HG02642 (cell line): ENCODE results near the gene LLGL2.

Experiments
- ATAC-seq: cut with Tn5 transposase; IDR thresholded peaks from one replicate; pipeline ENCODE4 v1.9.1; 2021; ENCODE audit warnings: mild to moderate bottlenecking; ENCODE audit not compliant: unreplicated experiment, poor library complexity

LLGL2 gene

DNA sequence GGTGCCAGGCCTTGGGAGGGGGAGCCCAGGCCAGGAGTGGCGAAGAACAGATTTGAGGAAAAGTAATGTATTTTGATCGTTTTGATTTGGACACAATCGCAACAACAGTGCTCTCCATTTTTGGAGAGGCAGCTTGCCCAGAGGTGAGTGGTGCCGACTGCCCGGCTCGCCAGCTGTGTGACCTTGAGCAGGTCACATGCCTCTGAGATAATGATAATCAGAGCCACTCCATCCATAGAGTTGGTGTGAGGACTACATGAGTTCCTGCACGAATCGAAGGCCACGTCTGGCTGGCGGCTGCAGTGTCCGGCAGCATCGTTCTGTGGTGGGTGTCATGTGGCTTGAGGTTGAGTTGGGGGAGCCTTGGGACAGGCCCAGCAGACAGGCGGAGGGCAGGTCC is 20.7 kb downstream of the LLGL2 start:
- no peak for ATAC-seq

DNA sequence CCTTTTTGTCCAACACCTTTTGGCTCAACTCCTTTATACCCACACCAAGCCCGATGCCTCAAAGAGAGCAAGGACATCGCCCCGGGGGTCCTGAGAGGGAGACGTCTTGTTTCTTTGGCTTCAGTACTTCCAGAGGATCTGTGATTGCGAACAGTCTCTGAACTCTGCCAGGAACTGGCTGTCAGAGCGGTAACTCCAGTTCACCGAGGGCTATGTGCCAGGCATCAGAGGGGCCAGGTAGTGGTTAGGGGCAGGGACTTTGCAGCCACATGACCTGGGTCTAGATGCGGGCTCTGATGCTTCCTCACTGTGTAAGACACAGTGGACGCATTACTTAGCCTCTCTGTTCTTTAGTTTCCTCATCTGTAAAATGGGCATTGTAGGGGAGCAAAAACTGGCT is 21.6 kb downstream of the LLGL2 start:
- no peak for ATAC-seq

DNA sequence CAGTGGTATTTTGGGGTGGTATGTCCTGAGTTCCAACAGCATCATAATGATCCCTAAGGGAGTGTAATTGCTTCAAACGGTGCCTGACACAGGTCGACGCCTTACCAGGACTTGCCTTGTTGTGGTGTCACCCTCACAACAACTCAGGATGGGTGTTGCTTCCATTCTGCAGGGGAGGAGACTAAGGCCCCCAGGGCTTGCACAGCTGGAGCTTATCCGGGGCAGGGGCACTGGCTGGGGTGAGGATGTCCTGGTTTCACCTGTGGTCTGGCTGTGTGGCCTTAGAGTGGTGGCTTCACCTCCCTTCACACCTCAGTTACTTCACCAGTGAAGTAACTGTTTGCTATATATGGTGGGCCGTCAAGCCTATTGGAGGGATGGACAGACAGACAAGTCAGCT is 23.3 kb downstream of the LLGL2 start:
- ATAC-seq, result no peak

GRCh38 chr17:75549246-75550138 is 24.0 kb downstream of the LLGL2 start:
- no peak for ATAC-seq

DNA sequence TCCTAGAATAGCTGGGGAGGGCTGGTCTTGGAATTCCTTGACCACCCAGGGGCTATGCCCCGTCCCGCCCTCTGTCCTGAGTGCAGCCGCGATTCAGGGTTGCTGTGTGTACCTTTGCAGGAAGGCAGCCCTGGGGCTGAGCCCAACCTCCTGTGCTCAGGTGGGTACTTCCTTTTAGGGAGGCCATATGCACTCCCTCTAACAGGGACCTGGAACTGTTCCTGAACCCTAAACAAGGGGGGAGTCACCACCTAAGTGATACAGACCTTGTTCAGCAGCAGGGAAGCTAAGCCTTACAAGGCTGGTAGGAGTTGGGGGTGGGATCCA is 24.6 kb downstream of the LLGL2 start:
- ATAC-seq, result no peak

DNA sequence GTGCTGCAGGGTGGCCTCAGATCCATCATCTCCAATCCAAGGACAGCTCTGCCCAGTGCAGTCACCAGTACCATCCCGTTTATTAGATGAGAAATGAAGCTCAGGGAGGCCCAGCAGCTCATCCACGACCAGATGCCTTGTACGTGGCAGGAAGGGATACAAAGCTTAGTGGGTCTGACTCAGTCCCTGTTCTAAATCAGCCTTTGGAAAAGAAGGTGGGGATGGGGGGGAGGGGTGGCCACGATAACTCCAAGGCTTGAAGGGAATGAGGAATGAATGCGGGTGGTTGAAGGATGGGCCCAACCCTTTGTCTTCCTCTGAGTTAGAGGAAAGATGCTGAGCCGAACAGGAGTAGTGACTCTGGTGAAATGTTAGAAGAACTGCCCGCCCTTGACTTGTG is 25.8 kb downstream of the LLGL2 start:
- no peak for ATAC-seq

GRCh38 chr17:75552425-75553294 is 27.2 kb downstream of the LLGL2 start:
- ATAC-seq, result no peak

DNA sequence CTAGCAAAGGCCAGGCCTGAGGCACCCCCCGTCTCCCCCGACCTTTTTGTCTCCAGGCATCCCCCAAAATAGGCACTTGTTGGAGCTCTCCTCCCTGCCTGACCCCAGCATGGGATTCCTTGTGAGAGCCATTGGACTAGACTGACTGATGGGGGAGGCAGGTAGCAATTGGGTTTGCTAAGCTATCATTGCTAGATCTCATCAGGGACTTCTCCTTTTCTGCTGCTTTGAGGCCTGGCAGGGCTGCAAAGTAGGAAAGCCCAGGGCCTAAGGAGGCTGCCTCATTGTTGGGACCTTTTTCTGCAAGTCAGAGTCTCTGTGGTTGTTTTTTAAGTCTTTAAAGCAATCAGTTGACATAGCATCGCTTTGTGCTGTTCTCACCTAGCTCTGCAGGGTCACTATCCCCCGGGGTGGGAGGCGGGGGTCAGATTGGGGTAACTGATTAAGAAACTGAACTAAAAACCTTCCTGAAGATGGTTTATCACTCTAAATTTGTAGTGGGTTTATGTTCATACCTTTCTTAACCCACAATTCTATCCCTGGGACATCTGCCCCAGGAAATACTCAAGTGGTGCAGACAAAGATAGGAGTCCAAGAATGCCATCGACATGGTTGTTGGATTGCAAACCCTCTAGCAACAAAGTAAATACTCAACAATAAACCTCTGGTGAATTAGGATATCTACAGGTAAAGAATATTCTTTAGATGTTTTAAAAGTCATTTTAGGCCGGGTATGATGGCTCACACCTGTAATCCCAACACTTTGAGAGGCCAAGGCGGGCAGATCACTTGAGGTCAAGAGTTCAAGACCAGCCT is 28.0 kb downstream of the LLGL2 start:
- ATAC-seq, result no peak

- no peak for ATAC-seq
These were observed 30.2 kb downstream of the LLGL2 start for GRCh38 chr17:75555679-75556153.

GRCh38 chr17:75557075-75557851 is 31.8 kb downstream of the LLGL2 start:
- ATAC-seq, result no peak

GRCh38 chr17:75557852-75558665 is 32.6 kb downstream of the LLGL2 start:
- ATAC-seq, result no peak

DNA sequence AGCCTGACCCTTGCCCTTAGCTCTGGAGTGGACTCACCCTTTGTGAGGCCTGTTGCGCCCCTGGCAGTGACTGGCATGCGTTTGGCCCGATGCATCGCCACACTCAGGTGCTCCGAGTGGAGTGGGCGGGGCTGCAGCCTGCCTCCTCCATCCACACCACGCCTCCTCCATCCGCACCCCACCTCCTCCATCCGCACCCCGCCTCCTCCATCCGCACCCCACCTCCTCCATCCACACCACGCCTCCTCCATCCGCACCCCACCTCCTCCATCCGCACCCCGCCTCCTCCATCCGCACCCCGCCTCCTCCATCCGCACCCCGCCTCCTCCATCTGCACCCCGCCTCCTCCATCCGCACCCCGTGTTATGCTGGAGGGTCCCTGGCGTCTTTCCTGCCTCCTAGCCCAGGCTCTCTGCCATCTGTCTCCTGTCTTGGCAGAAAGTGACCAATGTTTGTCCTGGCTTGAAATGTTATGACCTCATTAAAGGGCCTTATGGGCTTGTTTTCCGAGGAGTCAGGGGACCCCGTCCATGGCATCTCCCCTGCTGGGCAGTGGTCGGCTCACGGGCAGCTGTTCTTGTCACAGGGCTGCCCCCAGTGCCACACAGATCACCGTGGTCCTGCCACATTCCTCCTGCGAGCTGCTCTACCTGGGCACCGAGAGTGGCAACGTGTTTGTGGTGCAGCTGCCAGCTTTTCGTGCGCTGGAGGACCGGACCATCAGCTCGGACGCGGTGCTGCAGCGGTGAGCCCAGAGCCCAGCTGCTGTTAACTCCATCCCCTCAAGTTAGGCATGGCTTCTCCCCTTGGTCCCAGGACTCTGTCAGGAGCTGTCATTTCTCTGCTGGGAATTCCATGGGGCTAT is 33.4 kb downstream of the LLGL2 start:
- ATAC-seq, result no peak

DNA sequence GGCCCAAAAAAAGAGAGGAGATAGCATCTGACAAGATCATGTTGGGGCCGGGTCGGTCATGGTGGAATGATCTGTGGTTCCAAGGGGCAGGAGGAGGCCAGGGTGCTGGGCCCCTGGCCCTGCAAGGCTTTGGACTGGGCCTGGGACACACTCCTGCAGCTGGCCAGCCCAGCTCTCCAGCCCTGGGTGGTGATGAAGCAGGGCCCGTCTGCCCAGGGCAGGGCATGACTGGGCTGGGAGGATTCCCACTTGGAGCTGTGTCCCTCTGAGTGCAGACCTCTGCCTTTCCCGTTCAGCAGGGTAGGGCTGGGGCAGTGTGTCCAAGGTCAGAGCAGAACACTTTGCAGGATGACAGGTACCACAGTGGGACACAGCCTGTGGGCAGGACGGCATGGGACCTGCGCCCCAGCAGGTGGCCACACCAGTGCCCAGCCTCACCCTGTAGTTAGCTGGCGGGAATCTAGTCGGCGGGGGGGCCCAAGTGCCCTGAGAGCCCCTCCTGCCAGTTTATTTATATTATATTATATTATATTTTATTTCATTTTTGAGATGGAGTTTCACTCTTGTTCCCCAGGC is 34.5 kb downstream of the LLGL2 start:
- no peak for ATAC-seq

DNA sequence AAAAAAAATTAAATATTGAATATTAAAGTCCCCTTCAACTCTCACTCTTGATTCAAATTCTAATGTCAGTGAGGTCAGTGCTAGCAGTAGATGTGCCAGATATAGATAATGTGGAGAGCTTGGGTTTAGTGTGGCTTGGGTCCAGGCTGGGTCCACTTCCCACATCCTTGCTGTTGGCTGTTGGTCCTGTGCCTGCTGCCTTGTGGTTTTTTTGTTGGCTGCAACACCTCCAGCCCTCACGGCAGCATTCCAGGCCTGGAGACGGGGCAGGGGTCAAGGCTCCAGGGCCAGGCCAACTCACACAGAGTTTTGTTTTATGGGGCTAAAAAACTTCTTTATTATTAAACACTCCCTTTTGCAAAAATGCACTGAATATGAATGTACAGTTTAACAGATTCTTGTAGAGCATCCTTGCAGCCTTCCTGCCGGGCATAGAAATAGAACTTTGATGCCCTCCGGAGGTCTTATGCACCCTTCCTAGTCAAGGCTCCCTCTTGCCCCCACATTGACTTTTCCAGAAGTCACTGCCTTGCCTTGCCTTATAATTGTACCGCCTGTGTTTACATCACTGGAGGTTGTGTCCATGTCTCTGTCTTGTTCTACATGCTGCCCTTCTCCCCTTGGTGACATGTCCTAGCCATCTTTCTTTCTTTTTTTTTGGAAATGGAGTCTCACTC is 36.6 kb downstream of the LLGL2 start:
- no peak for ATAC-seq

DNA sequence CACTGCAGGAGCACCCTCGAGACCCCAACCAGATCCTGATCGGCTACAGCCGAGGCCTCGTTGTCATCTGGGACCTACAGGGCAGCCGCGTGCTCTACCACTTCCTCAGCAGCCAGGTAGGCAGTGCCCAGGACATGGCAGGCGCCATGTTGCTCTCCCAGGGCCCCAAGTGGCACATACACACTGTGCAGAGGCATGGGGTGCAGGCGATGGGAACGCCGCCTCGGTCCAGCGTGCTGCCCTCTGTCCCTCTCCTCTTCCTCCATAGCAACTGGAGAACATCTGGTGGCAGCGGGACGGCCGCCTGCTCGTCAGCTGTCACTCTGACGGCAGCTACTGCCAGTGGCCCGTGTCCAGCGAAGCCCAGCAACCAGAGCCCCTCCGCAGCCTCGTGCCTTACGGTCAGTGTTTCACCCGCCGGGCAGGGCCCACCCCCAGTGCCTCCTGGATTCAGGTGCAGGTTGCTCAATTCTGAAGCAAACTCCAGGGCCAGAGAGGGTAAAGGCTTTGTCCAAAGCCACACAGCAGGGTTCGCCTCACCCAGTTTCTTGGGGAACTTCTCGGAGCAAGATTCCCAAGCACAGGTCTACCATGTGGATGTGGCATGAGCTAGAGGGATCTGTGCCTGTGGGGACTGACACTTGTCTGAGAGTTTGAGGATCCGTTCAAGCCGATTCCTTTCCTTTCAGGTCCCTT is 37.7 kb downstream of the LLGL2 start:
- ATAC-seq, result no peak

GRCh38 chr17:75564195-75564594 is 38.7 kb downstream of the LLGL2 start:
- ATAC-seq, result no peak

DNA sequence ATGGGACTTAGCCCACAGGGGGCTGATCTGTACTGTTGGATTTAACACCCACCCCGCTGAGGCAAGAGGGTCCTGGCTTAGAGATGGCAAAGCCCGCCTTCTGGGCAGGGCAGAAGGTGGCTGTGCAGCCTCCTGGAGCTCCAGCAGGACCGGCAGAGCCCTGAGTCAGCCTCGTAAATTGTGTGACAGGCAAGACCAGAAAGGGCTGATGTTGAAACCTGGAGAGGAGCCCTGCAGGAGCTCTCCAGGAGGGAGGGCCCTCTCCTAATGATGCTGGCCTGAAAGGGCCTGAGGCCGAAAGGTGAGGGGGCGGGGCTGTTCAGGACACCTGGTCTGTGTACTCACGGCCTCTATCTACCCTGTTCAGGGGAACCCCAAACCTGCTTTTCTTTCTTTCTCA is 39.6 kb downstream of the LLGL2 start:
- no peak for ATAC-seq
